Thyroid gland (tissue), 4 donors: Measurements from ENCODE around the gene TSHZ1.

Experiments used
- POLR2A ChIP-seq, 2 donors: fragments of 450-650 bp; IDR thresholded peaks; one replicate each; pipeline ENCODE4 v1.6.1; 2017; ENCODE audit warnings: antibody characterized with exemption in 2 of 2, mild to moderate bottlenecking in 2 of 2, moderate library complexity in 1 of 2
- TF ChIP-seq, protein P1 (sequence below), 6 experiments: fragments of 200-600 bp in 3 of 6; fragments of 450-650 bp in 3 of 6; sonication (generic) in 3 of 6; IDR thresholded peaks; one replicate each; pipeline ENCODE4 v1.5.1; 2016 to 2019; ENCODE audit warnings: antibody characterized with exemption in 6 of 6, mild to moderate bottlenecking in 2 of 6, inconsistent platforms in 1 of 6, moderate library complexity in 1 of 6

DNA sequence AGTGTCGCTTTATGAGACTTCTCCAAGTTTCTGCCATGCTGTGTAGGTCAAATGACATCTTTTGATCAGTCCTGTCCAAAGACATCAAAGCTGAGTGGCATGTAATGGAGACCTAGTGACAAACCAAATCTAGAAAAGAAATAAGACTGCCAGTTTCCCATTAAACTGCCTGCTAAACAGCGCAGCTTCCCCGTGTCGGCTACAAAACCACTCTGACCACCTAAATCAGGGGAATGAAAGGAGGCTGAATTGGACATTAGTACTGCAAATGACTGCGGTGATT is 57.7 kb downstream of the TSHZ1 start:
- TF ChIP-seq, protein P1, sequence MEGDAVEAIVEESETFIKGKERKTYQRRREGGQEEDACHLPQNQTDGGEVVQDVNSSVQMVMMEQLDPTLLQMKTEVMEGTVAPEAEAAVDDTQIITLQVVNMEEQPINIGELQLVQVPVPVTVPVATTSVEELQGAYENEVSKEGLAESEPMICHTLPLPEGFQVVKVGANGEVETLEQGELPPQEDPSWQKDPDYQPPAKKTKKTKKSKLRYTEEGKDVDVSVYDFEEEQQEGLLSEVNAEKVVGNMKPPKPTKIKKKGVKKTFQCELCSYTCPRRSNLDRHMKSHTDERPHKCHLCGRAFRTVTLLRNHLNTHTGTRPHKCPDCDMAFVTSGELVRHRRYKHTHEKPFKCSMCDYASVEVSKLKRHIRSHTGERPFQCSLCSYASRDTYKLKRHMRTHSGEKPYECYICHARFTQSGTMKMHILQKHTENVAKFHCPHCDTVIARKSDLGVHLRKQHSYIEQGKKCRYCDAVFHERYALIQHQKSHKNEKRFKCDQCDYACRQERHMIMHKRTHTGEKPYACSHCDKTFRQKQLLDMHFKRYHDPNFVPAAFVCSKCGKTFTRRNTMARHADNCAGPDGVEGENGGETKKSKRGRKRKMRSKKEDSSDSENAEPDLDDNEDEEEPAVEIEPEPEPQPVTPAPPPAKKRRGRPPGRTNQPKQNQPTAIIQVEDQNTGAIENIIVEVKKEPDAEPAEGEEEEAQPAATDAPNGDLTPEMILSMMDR (IDR thresholded peaks at IDR 0.05), result no peak
- TF ChIP-seq POLR2A (IDR thresholded peaks at IDR 0.05), result no peak
